ENCODE data around the gene FBXW11.

- TF ChIP-seq POLR2A (IDR thresholded peaks at IDR 0.05) (no peak), CTCF (IDR thresholded peaks at IDR 0.05) (no peak)
Measured at GRCh38 chr5:171857489-171857876, 149.0 kb downstream of the FBXW11 start.
